22Rv1 (cell line): ENCODE data around the gene CCS.

Source experiments
- CTCF ChIP-seq: fragments of 450-650 bp; IDR thresholded peaks from 2 replicates; pipeline ENCODE4 v1.5.1; 2017; ENCODE audit warnings: mild to moderate bottlenecking
- ZFX ChIP-seq: fragments of 450-650 bp; IDR thresholded peaks from 2 replicates; pipeline ENCODE4 v1.6.1; 2017; ENCODE audit warnings: antibody characterized with exemption, borderline replicate concordance

- TF ChIP-seq CTCF (no peak), ZFX (no peak)
Measured at GRCh38 chr11:66581261-66581660, 11.7 kb upstream of the CCS start.
